ENCODE results near the gene PLK4. TPM values are rescaled to one million over a fixed set of nuclear protein-coding genes. Genes with fewer than 3 reads are reported as not detected.
"Not testable (repeated sequence)": the region's sequence is repeated elsewhere in the genome, so short reads cannot be mapped to it uniquely, and the experiment has no call there.

Gene PLK4
- total and polyA plus RNA-seq, 2 donors (not counting 1 experiment from before 2014, with no cell fraction given), result 1.2 to 4.3 TPM

DNA sequence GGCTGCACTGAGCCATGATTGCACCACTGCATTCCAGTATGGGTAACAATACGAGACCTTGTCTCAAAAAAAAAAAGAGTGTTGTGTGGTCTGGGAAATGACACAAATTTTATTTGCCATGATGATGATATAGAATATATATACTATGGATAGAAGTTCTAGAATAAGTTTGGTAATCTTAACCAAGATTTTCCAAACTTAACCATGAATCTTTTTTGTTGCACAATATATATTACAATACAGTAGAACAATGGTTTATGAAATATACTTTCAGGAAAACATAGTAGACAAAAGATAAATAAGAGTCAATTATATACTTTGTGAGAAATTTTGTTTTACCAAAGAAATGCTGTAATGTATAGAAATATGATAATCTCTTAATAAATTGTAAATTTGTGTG lies 49.5 kb downstream of the PLK4 start:
- no CpG with 5 or more reads among the region's 1 CpG for WGBS (ENCODE audit: insufficient coverage)
- no peaks in the 10 kb centered on the region for H3K4me1 Mint-ChIP-seq

DNA sequence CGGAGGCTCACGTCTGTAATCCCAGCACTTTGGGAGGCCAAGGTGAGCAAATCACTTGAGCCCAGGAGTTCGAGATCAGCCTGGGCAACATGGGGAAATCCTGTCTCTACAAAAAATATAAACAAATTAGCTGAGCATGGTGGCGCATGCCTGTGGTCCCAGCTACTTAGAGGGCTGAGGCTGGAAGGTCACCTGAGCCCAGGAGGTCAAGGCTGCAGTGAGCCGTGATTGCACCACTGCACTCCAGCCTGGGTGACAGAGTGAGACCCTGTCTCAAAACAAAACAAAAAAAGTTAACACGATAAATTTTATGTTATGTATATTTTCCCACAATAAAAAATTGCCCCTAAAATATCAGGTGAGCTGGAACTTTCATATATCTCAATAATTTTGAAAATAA lies 51.1 kb downstream of the PLK4 start:
- H3K27me3 Mint-ChIP-seq; H3K4me2 ChIP-seq (replicated peaks; ENCODE audit: low read depth, low read length, poor library complexity, severe bottlenecking); H3K36me3 ChIP-seq (replicated peaks in 1 of 2; ENCODE audit: control extremely low read depth in 1 of 2, control insufficient read depth in 1 of 2, extremely low read depth in 1 of 2, insufficient read depth in 2 of 2, low read length in 1 of 2); H4K20me1 ChIP-seq (ENCODE audit: control insufficient read depth, insufficient read depth, low read length, poor library complexity, severe bottlenecking); intact Hi-C loops (cut with micrococcal nuclease); DNase-seq; H3K4me1 ChIP-seq (ENCODE audit: control insufficient read depth in 2 of 2, insufficient read depth in 2 of 2, low read length in 2 of 2); H3K4me3 Mint-ChIP-seq; H3K79me2 ChIP-seq (ENCODE audit: control insufficient read depth, insufficient read depth, low read length); H3K9ac ChIP-seq (ENCODE audit: low read length); CTCF ChIA-PET; H2AFZ ChIP-seq (ENCODE audit: insufficient read depth, low read depth, low read length, poor library complexity, severe bottlenecking); H3K27ac ChIP-seq (ENCODE audit: low read length in 2 of 2); H3K9me3 ChIP-seq (ENCODE audit: control extremely low read depth in 1 of 3, control insufficient read depth in 2 of 3, insufficient read depth in 1 of 3, low read length in 2 of 3); H3K27ac Mint-ChIP-seq; H3K4me1 Mint-ChIP-seq; POLR2A ChIA-PET; H3K4me3 ChIP-seq (ENCODE audit: control extremely low read depth in 1 of 5, extremely low read depth in 1 of 5, insufficient read depth in 1 of 5, low read depth in 2 of 5, low read length in 4 of 5); H3K9me3 Mint-ChIP-seq (ENCODE audit: insufficient read depth); ATAC-seq (ENCODE audit: low read depth); H3K27me3 ChIP-seq (replicated peaks in 1 of 4; ENCODE audit: control extremely low read depth in 1 of 4, control insufficient read depth in 3 of 4, insufficient read depth in 4 of 4, low read length in 3 of 4): not testable (repeated sequence)
- 98% methylated on average over 4 of the region's 6 CpGs for WGBS (ENCODE audit: insufficient coverage)

More for the DNA sequence above, 49.5 kb downstream of the PLK4 start:
- H3K4me3 Mint-ChIP-seq, result no peak overlapping the region
- Histone ChIP-seq H4K20me1 (ENCODE audit: control insufficient read depth, insufficient read depth, low read length, poor library complexity, severe bottlenecking) (no peaks in the 10 kb centered on the region), H3K9me3 (ENCODE audit: control extremely low read depth in 1 of 3, control insufficient read depth in 2 of 3, insufficient read depth in 1 of 3, low read length in 2 of 3) (no peaks in the 10 kb centered on the region), H3K27me3 (replicated peaks in 1 of 4; ENCODE audit: control extremely low read depth in 1 of 4, control insufficient read depth in 3 of 4, insufficient read depth in 4 of 4, low read length in 3 of 4) (no peaks in the 10 kb centered on the region), H3K4me3 (ENCODE audit: control extremely low read depth in 1 of 5, extremely low read depth in 1 of 5, insufficient read depth in 1 of 5, low read depth in 2 of 5, low read length in 4 of 5) (no peak overlapping the region), H3K9ac (ENCODE audit: low read length) (no peak overlapping the region), H3K27ac (ENCODE audit: low read length in 2 of 2) (no peak overlapping the region), H3K4me2 (replicated peaks; ENCODE audit: low read depth, low read length, poor library complexity, severe bottlenecking) (no peak overlapping the region), H2AFZ (ENCODE audit: insufficient read depth, low read depth, low read length, poor library complexity, severe bottlenecking) (no peak overlapping the region), H3K36me3 (replicated peaks in 1 of 2; ENCODE audit: control extremely low read depth in 1 of 2, control insufficient read depth in 1 of 2, extremely low read depth in 1 of 2, insufficient read depth in 2 of 2, low read length in 1 of 2) (peaks cover 0 to 6% of the 10 kb centered on the region in 2 experiments), H3K4me1 (ENCODE audit: control insufficient read depth in 2 of 2, insufficient read depth in 2 of 2, low read length in 2 of 2) (no peaks in the 10 kb centered on the region), H3K79me2 (ENCODE audit: control insufficient read depth, insufficient read depth, low read length) (no peaks in the 10 kb centered on the region)
- no peak for ATAC-seq (ENCODE audit: low read depth)
- CTCF ChIA-PET, result no interaction called here
- H3K9me3 Mint-ChIP-seq (ENCODE audit: insufficient read depth), result no peaks in the 10 kb centered on the region
- no peak overlapping the region for H3K27ac Mint-ChIP-seq
- POLR2A ChIA-PET, result no interaction called here
- intact Hi-C loops (cut with micrococcal nuclease), result no loop called here
- no peak for DNase-seq
- H3K27me3 Mint-ChIP-seq, result no peaks in the 10 kb centered on the region
- TF ChIP-seq, protein P1, sequence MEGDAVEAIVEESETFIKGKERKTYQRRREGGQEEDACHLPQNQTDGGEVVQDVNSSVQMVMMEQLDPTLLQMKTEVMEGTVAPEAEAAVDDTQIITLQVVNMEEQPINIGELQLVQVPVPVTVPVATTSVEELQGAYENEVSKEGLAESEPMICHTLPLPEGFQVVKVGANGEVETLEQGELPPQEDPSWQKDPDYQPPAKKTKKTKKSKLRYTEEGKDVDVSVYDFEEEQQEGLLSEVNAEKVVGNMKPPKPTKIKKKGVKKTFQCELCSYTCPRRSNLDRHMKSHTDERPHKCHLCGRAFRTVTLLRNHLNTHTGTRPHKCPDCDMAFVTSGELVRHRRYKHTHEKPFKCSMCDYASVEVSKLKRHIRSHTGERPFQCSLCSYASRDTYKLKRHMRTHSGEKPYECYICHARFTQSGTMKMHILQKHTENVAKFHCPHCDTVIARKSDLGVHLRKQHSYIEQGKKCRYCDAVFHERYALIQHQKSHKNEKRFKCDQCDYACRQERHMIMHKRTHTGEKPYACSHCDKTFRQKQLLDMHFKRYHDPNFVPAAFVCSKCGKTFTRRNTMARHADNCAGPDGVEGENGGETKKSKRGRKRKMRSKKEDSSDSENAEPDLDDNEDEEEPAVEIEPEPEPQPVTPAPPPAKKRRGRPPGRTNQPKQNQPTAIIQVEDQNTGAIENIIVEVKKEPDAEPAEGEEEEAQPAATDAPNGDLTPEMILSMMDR (IDR thresholded peaks at IDR 0.05), result no peak
- no peak for TF ChIP-seq EZH2 (IDR thresholded peaks at IDR 0.05; ENCODE audit: borderline replicate concordance, insufficient read depth, low read depth, low read length, poor library complexity, severe bottlenecking)
